PC-9 (cell line): Measurements from ENCODE around the gene NAGS. TPM values are rescaled to one million over a fixed set of nuclear protein-coding genes. Genes with fewer than 3 reads are reported as not detected.
"Not testable (repeated sequence)": the region's sequence is repeated elsewhere in the genome, so short reads cannot be mapped to it uniquely, and the experiment has no call there.

Source experiments
- BruUV-seq: library from RNA; stranded (reverse); fragments of 400-500 nt; replicated peaks from 2 replicates; lab custom pipeline; 2021; lab: Mats Ljungman, UMichigan
- CTCF ChIA-PET: fragments of 300-600 bp; sonication (Branson Sonifier 250); formaldehyde crosslinking; loops from one replicate; lab custom pipeline; 2022; ENCODE audit warnings: antibody characterized with exemption; lab: Charles Lee
- POLR2A ChIA-PET: fragments of 300-600 bp; sonication (Branson Sonifier 250); formaldehyde crosslinking; loops from one replicate; lab custom pipeline; 2022; ENCODE audit warnings: antibody characterized with exemption; ENCODE audit not compliant: unreplicated experiment; lab: Charles Lee
- DNase-seq, 2 experiments: peaks; one replicate each; pipeline versions ENCODE4 v3.0.0 to v3.0.0-alpha.2; 2015 to 2022; ENCODE audit warnings: mixed read lengths in 1 of 2
- H2AFZ ChIP-seq: fragments of 200-600 bp; sonication (generic); 2 replicates; pipeline ENCODE4 v1.8.1; 2017; ENCODE audit warnings: antibody characterized with exemption
- H3F3A ChIP-seq: fragments of 200-600 bp; sonication (generic); 2 replicates; pipeline ENCODE4 v1.8.1; 2017; ENCODE audit warnings: antibody characterized with exemption, mild to moderate bottlenecking, low read depth; ENCODE audit not compliant: insufficient read depth
- H3K27ac ChIP-seq: fragments of 200-600 bp; sonication (generic); 2 replicates; pipeline ENCODE4 v1.6.1; 2016; ENCODE audit warnings: mixed run types
- H3K27me3 ChIP-seq: fragments of 200-600 bp; sonication (generic); 2 replicates; pipeline ENCODE4 v1.6.1; 2016; ENCODE audit warnings: low read depth, mixed run types; ENCODE audit not compliant: insufficient read depth
- H3K36me3 ChIP-seq: fragments of 200-600 bp; sonication (generic); 2 replicates; pipeline ENCODE4 v1.6.1; 2016; ENCODE audit warnings: low read depth, mixed run types
- H3K4me1 ChIP-seq: fragments of 200-600 bp; sonication (generic); replicated peaks from 2 replicates; pipeline ENCODE4 v1.6.1; 2016; ENCODE audit warnings: mixed run types; ENCODE audit not compliant: insufficient read depth
- H3K4me2 ChIP-seq: fragments of 200-600 bp; sonication (generic); 2 replicates; pipeline ENCODE4 v1.6.1; 2017; ENCODE audit warnings: mixed run types
- H3K4me3 ChIP-seq: fragments of 200-600 bp; sonication (generic); 2 replicates; pipeline ENCODE4 v1.6.1; 2016; ENCODE audit warnings: mixed run types
- H3K79me2 ChIP-seq: fragments of 200-600 bp; sonication (generic); 2 replicates; pipeline ENCODE4 v1.6.1; 2017; ENCODE audit warnings: low read depth, mixed run types
- H3K9me2 ChIP-seq: fragments of 200-600 bp; sonication (generic); 2 replicates; pipeline ENCODE4 v1.8.1; 2017; ENCODE audit warnings: mild to moderate bottlenecking; ENCODE audit not compliant: insufficient read depth
- H3K9me3 ChIP-seq: fragments of 200-600 bp; sonication (generic); 2 replicates; pipeline ENCODE4 v1.8.1; 2016; ENCODE audit warnings: low read depth; ENCODE audit not compliant: insufficient read depth
- H4K20me1 ChIP-seq: fragments of 200-600 bp; sonication (generic); 2 replicates; pipeline ENCODE4 v1.8.1; 2017; ENCODE audit not compliant: insufficient read depth
- CTCF ChIP-seq: fragments of 200-600 bp; sonication (generic); conservative IDR thresholded peaks from 2 replicates; pipeline ENCODE4 v1.6.1; 2017; ENCODE audit warnings: mixed run types, antibody characterized with exemption, mild to moderate bottlenecking, moderate library complexity
- EZH2 ChIP-seq: fragments of 200-600 bp; sonication (generic); IDR thresholded peaks from 2 replicates; pipeline ENCODE4 v1.8.0; 2017; ENCODE audit warnings: antibody characterized with exemption, low read depth
- intact Hi-C: fragments of 100-400 bp; cut with micrococcal nuclease; formaldehyde crosslinking; loops from one replicate; pipeline ENCODE4 v1.10.0; 2022; ENCODE audit not compliant: unreplicated experiment
- total RNA-seq: library from RNA; stranded (reverse); gene quantifications from 2 replicates; pipeline ENCODE4 v1.2.3, GENCODE V29; 2021

Gene NAGS
- total RNA-seq, 1 experiment from 2014 or later = 1.0 TPM

DNA sequence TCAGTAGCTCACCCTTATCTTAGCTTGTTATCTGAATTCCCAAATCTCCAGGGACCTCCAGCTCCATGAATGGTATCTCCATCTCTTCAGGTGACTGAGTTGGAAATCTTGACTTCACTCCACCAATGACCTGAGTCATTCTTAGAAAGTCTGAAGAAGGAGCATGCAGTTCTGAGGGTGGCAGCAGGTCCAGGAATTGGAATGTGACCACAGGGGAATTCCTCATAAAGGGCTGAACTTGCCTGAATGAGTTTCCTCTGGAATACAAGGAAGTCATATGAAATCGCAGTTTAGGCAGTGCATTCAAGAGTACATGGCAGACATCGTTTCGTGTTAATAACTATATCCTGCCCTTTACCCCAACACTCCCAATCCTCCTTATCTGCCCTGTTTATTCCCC is 38.1 kb upstream of the NAGS start:
- H3K27me3 ChIP-seq = peaks cover 11% of the 10 kb centered on the region; the same call in 1 of the 2 replicates
- no peaks in the 10 kb centered on the region for H3K36me3 ChIP-seq
- no peaks in the 10 kb centered on the region for H3K9me3 ChIP-seq
- no peaks in the 10 kb centered on the region for H3K4me1 ChIP-seq
- CTCF ChIA-PET = no interaction called here
- no peaks in the 10 kb centered on the region for H3K9me2 ChIP-seq
- intact Hi-C loops = no loop called here
- TF ChIP-seq CTCF (no peak), EZH2 (no peak)
- H3K4me3 ChIP-seq = no peak overlapping the region
- no peaks in the 10 kb centered on the region for H3F3A ChIP-seq
- H3K4me2 ChIP-seq = no peak overlapping the region
- H4K20me1 ChIP-seq = no peaks in the 10 kb centered on the region
- H2AFZ ChIP-seq = no peak overlapping the region
- POLR2A ChIA-PET = no interaction called here
- DNase-seq = peak; percentile 16 to 45
- BruUV-seq = no TSS peak
- H3K79me2 ChIP-seq = no peaks in the 10 kb centered on the region
- H3K27ac ChIP-seq = no peak overlapping the region

DNA sequence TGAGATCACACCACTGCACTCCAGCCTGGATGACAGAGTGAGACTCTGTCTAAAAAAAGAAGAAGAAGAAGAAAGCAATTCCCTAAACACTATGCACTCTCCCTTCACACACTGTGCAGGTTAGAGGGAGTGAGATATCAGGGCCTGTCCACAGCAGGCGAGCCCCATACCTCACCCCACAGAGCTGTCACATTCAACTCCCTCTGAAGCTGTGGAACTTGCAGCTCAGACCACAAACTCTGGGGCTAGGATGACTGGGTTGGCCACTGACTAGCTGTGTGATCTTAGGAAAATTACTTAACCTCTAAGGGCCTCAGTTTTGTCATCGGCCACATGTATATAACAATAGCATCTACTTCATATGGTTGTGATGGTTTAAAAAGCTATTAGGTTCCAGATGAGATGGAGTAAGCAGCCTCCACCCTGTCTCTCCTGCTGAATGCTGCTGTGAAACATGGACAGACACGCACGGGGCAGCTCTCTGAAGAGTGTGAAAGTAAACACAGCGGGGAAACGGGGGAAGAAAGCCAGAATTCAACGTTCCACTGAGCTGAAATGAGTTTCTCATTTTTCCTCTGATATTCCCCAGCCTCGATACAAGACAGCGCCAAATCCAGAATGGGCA is 37.1 kb upstream of the NAGS start:
- ChIA-PET POLR2A (no interaction called here), CTCF (interaction anchor here (0.5 kb wide), 1 partner anchor 59 kb away, joined by 4 read pairs; no protein-coding TSS in a partner anchor)
- Histone ChIP-seq H3K4me1 (no peaks in the 10 kb centered on the region), H3K9me3 (no peaks in the 10 kb centered on the region), H3F3A (no peaks in the 10 kb centered on the region), H4K20me1 (no peaks in the 10 kb centered on the region), H3K27me3 (peaks cover 11% of the 10 kb centered on the region; the same call in 1 of the 2 replicates), H3K4me3 (no peak overlapping the region), H3K4me2 (no peak overlapping the region), H3K27ac (no peak overlapping the region), H2AFZ (no peak overlapping the region), H3K79me2 (no peaks in the 10 kb centered on the region), H3K36me3 (no peaks in the 10 kb centered on the region), H3K9me2 (no peaks in the 10 kb centered on the region)
- no peak for TF ChIP-seq EZH2
- intact Hi-C loops = no loop called here
- no peak for DNase-seq
- no TSS peak for BruUV-seq

DNA sequence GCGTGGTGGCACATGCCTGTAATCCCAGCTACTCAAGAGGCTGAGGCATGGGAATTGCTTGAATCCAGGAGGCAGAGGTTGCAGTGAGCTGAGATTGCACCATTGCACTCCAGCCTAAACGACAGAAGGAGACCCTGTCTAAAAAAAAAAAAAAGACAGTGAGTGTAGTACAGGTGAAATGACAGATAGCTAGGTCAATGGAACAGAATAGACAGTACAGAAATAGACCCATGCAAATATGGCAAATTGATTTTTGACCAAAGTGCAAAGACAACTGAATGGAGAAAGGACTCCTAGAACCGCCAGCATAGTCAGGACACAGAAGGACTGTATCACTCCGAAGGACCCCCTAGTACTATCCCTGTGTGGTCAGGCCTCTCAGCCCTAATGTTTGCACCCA is 34.1 kb upstream of the NAGS start:
- CTCF ChIA-PET = no interaction called here

DNA sequence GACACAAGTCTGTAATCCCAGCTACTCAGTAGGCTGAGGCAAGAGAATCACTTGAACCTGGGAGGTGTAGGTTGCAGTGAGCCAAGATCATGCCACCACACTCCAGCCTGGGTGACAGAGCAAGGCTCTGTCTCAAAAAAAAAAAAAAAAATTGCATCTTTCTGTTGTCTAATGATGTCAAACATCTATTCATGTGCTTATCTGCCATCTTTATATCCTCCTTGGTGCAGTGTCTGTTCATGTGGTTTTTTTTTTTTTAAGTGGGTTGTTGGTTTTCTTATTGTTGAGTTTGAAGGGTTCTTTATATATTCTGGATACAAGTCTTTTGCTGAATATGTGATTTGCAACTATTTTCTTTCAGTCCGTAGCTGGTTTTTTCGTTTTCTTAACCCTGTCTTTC is 33.0 kb upstream of the NAGS start:
- H3K36me3 ChIP-seq, POLR2A ChIA-PET, H3K9me2 ChIP-seq, H3K79me2 ChIP-seq, H3K4me1 ChIP-seq, DNase-seq, BruUV-seq, H4K20me1 ChIP-seq, H3K4me2 ChIP-seq, H3K9me3 ChIP-seq, CTCF ChIA-PET, intact Hi-C loops, H3F3A ChIP-seq, H3K4me3 ChIP-seq, H2AFZ ChIP-seq, H3K27ac ChIP-seq: not testable (repeated sequence)
- peaks cover 14% of the 10 kb centered on the region for H3K27me3 ChIP-seq

More for the DNA sequence above, 34.1 kb upstream of the NAGS start:
- TF ChIP-seq EZH2 (no peak), CTCF (no peak)
- Histone ChIP-seq H3K27ac (no peak overlapping the region), H3K9me2 (no peaks in the 10 kb centered on the region), H3K4me1 (no peaks in the 10 kb centered on the region), H3K4me3 (no peak overlapping the region), H4K20me1 (no peaks in the 10 kb centered on the region), H3K4me2 (no peak overlapping the region), H3K9me3 (no peaks in the 10 kb centered on the region), H3K79me2 (no peaks in the 10 kb centered on the region), H2AFZ (no peak overlapping the region), H3F3A (no peaks in the 10 kb centered on the region; the same call in 1 of the 2 replicates), H3K27me3 (peaks cover 14% of the 10 kb centered on the region), H3K36me3 (no peaks in the 10 kb centered on the region)
- BruUV-seq = no TSS peak
- POLR2A ChIA-PET = no interaction called here
- no peak for DNase-seq
- intact Hi-C loops = no loop called here

DNA sequence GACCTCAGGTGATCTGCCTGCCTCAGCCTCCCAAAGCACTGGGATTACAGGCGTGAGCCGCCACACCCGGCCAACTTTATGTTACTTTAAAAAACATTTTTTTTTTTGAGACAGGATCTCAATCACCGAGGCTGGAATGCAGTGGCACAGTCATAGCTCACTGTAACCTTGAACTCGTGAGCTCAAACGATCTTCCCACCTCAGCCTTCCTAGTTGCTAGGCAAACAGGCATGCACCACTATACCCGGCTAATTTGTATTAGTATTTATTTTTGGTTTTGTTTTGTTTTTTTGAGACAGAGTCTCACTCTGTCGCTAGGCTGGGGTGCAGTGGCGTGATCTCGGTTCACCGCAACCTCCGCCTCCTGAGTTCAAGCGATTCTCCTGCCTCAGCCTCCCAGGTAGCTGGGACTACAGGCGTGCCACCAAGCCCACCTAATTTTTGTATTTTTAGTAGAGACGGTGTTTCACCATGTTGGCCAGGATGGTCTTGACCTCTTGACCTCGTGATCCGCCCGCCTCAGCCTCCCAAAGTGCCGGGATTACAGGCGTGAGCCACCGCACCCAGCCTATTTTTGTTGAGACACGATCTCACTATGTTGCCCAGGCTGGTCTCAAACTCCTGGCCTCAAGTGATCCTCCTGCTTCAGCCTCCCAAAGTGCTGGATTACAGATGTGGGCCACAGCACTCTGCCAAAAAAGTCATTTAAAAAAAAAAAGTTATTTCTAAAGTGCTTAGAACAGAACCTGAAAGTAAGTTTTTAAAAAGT is 31.8 kb upstream of the NAGS start:
- H3K36me3 ChIP-seq, POLR2A ChIA-PET, H3K27ac ChIP-seq, H3F3A ChIP-seq, H4K20me1 ChIP-seq, H3K4me2 ChIP-seq, intact Hi-C loops, DNase-seq, H3K4me3 ChIP-seq, H3K9me2 ChIP-seq, H3K9me3 ChIP-seq, BruUV-seq, H3K4me1 ChIP-seq, H3K79me2 ChIP-seq, H2AFZ ChIP-seq: not testable (repeated sequence)
- peaks cover 17% of the 10 kb centered on the region for H3K27me3 ChIP-seq
- CTCF ChIA-PET = interaction anchor here (0.7 kb wide), 1 partner anchor 9 kb away, joined by 3 read pairs; no protein-coding TSS in a partner anchor
